ENCODE data around the gene MINK1.
"Not testable (repeated sequence)": the region's sequence is repeated elsewhere in the genome, so short reads cannot be mapped to it uniquely, and the experiment has no call there.

The MINK1 gene

DNA sequence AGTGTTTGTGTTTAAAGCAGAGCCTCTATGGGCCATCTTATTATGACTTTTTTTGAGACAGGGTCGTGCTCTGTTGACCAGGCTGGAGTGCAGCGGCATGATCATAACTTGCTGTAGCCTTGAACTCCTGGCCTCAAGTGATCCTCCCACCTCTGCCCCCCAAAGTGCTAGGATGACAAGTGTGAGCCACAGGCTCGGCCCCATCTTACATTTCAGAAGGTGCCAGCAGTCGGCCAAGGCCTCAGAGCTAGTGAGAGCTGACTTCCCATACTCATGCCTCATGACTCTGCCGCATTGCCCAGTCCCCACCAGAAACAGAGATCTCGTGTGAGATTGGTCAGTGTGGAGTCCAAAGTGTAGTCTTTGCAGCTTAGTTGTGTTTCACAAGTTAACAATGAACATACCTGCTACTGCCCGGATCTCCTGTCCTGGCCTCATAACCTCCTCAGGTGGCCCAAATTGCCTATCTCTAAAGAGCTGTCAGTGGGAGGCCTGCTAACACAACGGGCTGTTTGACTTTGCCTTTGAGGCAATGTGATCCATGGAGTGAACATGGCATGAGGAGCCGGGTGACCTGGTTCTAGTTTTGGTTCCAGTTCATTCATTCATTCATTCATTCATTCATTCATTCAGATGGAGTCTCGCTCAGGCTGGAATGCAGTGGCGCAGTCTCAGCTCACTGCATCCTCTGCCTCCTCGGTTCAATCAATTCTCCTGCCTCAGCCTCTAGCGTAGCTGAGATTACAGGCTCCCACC lies 13.7 kb downstream of the MINK1 start:
- DNase-seq (ENCODE audit: low spot score): no peak

GRCh38 chr17:4849011-4849536 lies 15.9 kb downstream of the MINK1 start:
- no peak for DNase-seq (ENCODE audit: low spot score)

DNA sequence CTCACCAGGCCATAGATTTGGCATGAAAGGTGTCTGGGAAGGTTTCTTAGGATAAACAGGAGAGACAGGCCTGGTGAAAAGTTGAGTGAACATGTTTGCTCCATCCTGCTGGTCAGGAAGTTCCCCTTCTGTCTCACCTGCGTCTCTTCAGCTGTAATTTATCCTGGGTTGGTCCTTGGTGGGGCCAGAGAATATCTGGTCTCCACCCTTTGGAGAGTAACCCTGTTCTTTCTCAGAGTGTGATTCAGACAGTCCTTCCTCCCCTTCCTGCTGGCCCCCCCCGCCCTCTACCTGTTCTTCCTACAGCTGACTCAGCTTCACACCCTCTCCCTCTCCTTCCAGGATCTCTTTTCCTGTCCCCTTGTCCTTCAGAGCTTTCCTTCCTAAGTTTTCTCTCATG lies 17.1 kb downstream of the MINK1 start:
- DNase-seq (ENCODE audit: low spot score): no peak

GRCh38 chr17:4851084-4851483 lies 17.9 kb downstream of the MINK1 start:
- DNase-seq (ENCODE audit: low spot score): no peak

GRCh38 chr17:4852567-4853207 lies 19.5 kb downstream of the MINK1 start:
- no peak for DNase-seq (ENCODE audit: low spot score)

DNA sequence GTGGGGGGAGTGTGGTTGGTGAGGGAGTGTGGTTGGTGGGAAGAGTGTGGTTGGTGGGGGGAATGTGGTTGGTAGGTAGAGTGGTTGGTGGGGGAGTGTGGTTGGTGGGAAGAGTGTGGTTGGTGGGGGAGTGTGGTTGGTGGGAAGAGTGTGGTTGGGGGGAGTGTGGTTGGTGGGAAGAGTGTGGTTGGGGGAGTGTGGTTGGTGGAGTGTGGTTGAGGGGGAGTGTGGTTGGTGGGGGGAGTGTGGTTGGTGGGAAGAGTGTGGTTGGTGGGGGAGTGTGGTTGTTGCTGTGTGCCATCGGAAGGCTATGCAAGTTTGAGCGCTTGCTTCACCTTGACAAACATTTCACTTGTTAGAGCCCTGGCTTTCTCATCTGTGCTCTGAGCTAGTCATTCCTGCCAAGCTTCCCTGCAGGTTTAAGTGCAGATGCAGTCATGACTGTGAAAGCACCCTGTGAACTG lies 20.1 kb downstream of the MINK1 start:
- DNase-seq (ENCODE audit: low spot score): no peak

- DNase-seq (ENCODE audit: low spot score): no peak
These were observed 21.1 kb downstream of the MINK1 start for GRCh38 chr17:4854111-4854681.

GRCh38 chr17:4856271-4856936 lies 23.3 kb downstream of the MINK1 start:
- no peak for DNase-seq (ENCODE audit: low spot score)

GRCh38 chr17:4856937-4857314 lies 23.8 kb downstream of the MINK1 start:
- DNase-seq (ENCODE audit: low spot score): no peak

- not testable (repeated sequence) for DNase-seq (ENCODE audit: low spot score)
These were observed 24.2 kb downstream of the MINK1 start for GRCh38 chr17:4857347-4857746.

GRCh38 chr17:4858068-4858881 lies 25.1 kb downstream of the MINK1 start:
- DNase-seq (ENCODE audit: low spot score): no peak

DNA sequence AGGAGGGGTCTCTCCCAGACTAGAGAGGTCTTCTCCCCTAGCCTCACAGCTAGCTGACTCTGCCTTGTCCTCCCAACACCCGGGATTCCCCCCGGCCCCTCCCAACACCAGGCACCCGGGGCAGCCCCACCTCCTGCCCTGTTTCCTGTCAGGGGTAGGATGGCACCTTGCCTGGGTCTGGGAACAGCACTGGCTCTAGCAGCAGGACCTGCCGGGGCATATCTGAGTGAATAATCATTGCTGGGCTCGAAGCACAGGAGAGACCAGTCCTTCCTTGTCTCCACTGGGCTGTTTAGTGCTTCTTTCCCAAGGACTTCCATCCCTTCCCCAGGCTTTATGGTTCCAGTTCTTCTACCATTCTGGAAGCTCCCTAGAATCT lies 25.7 kb downstream of the MINK1 start:
- DNase-seq (ENCODE audit: low spot score): no peak

- no peak for DNase-seq (ENCODE audit: low spot score)
These were observed 26.9 kb downstream of the MINK1 start for GRCh38 chr17:4859816-4860625.

- DNase-seq (ENCODE audit: low spot score): no peak
These were observed 27.5 kb downstream of the MINK1 start for GRCh38 chr17:4860651-4861050.

- no peak for DNase-seq (ENCODE audit: low spot score)
These were observed 27.9 kb downstream of the MINK1 start for GRCh38 chr17:4861052-4861451.

GRCh38 chr17:4862720-4863119 lies 29.6 kb downstream of the MINK1 start:
- DNase-seq (ENCODE audit: low spot score): no peak

GRCh38 chr17:4863321-4863720 lies 30.2 kb downstream of the MINK1 start:
- no peak for DNase-seq (ENCODE audit: low spot score)

DNA sequence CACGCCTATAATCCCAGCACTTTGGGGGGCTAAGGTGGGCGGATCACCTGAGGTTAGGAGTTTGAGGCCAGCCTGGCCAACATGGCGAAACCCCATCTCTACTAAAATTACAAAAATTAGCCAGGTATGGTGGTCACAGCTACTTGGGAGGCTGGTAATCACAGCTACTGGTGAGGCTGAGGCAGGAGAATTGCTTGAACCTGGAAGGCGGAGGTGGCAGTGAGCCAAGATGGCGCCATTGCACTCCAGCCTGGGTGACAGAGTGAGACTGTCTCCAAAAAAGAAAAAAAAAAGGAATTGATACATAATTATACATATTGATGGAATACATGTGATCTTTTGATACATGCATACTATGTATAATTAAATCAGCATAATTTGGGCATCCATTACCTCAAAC lies 34.4 kb downstream of the MINK1 start:
- DNase-seq (ENCODE audit: low spot score): not testable (repeated sequence)

DNA sequence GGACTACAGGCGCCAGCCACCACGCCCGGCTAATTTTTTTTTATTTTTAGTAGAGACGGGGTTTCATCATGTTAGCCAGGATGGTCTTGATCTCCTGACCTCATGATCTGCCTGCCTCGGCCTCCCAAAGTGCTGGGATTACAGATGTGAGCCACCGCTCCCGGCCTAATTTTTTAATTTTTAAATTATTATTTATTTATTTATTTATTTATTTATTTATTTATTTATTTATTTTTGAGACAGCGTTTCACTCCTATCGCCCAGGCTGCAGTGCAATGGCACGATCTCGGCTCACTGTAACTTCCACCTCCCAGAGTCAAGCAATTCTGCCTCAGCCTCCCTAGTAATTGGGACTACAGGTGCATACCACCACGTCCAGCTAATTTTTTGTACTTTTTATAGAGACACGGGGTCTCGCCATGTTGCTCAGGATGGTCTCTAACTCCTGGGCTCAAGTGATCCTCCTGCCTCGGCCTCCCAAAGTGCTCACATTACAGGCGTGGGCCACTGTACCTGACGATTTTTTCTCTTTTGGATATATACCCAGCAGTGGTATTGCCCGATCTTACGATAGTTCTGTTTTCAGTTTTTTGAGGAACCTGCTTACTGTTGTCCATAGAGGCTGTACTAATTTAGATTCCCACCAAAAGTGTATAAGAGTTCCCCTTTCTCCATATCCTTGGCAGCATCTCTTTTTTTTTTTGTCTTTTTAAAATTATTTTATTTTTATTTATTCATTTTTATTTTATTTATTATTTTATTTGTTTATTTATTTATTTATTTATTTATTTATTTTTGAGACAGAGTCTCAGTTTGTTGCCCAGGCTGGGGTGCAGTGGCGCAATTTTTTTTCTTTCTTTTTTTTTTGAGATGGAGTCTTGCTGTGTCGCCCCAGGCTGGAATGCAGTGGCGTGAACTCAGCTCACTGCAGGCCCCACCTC lies 36.2 kb downstream of the MINK1 start:
- not testable (repeated sequence) for DNase-seq (ENCODE audit: low spot score)

- no peak for DNase-seq (ENCODE audit: low spot score)
These were observed 37.7 kb downstream of the MINK1 start for GRCh38 chr17:4870855-4871254.
